NCI-H2227 (cell line): ENCODE results near the gene BUB1B.
"Not testable (repeated sequence)": the region's sequence is repeated elsewhere in the genome, so short reads cannot be mapped to it uniquely, and the experiment has no call there.

Source experiments
- DNase-seq: peaks from one replicate; lab custom pipeline; 2025; ENCODE audit not compliant: unreplicated experiment; lab: John Stamatoyannopoulos, UW

The BUB1B gene

GRCh38 chr15:40135846-40136450, 24.9 kb upstream of the BUB1B start:
- not testable (repeated sequence) for DNase-seq

GRCh38 chr15:40136470-40137302, 24.2 kb upstream of the BUB1B start:
- no peak for DNase-seq

GRCh38 chr15:40137303-40138200, 23.3 kb upstream of the BUB1B start:
- DNase-seq, result no peak

- DNase-seq, result not testable (repeated sequence)
Observed at GRCh38 chr15:40138201-40138570, 22.7 kb upstream of the BUB1B start.

- DNase-seq, result no peak
Observed at GRCh38 chr15:40142428-40142827, 18.4 kb upstream of the BUB1B start.

GRCh38 chr15:40146037-40146436, 14.8 kb upstream of the BUB1B start:
- DNase-seq, result no peak

GRCh38 chr15:40149339-40149738, 11.5 kb upstream of the BUB1B start:
- DNase-seq, result no peak

GRCh38 chr15:40150163-40150925, 10.5 kb upstream of the BUB1B start:
- peak; percentile 10 for DNase-seq

- no peak for DNase-seq
Observed at GRCh38 chr15:40151499-40151898, 9.4 kb upstream of the BUB1B start.

- no peak for DNase-seq
Observed at GRCh38 chr15:40151991-40152390, 8.9 kb upstream of the BUB1B start.

GRCh38 chr15:40154821-40155220, 6.0 kb upstream of the BUB1B start:
- DNase-seq, result not testable (repeated sequence)

- DNase-seq, result no peak
Observed at GRCh38 chr15:40155270-40155910, 5.5 kb upstream of the BUB1B start.

- no peak for DNase-seq
Observed at GRCh38 chr15:40157778-40158447, 3.0 kb upstream of the BUB1B start.

- no peak for DNase-seq
Observed at GRCh38 chr15:40160021-40160420, 848 bp upstream of the BUB1B start.

GRCh38 chr15:40161693-40162391, 973 bp downstream of the BUB1B start:
- no peak for DNase-seq

GRCh38 chr15:40162552-40162951, 1.7 kb downstream of the BUB1B start:
- no peak for DNase-seq

GRCh38 chr15:40163657-40164416, 3.0 kb downstream of the BUB1B start:
- no peak for DNase-seq

- not testable (repeated sequence) for DNase-seq
Observed at GRCh38 chr15:40167374-40167773, 6.5 kb downstream of the BUB1B start.
